ENCODE results near the gene APOL1. TPM values are rescaled to one million over a fixed set of nuclear protein-coding genes. Genes with fewer than 3 reads are reported as not detected.

Gene APOL1
- total and polyA plus RNA-seq, 2 of the 13 experiments (the other 11 are each of a cell fraction or from before 2014, with no cell fraction given), result 20.3 to 75.0 TPM

GRCh38 chr22:36239401-36240171 lies 13.3 kb upstream of the APOL1 start, which contains the start of gene APOL2 (continued):
- TF ChIP-seq NFE2L1 (CRISPR knock-in tag; IDR thresholded peaks at IDR 0.05; ENCODE audit: borderline replicate concordance), result no peak
- peak; percentile 76; the same call in 1 of the 2 replicates for TF ChIP-seq ZFY (CRISPR knock-in tag; IDR thresholded peaks at IDR 0.05)
- TF ChIP-seq ZBTB26 (CRISPR knock-in tag; IDR thresholded peaks at IDR 0.05; ENCODE audit: borderline replicate concordance), result peak; percentile 52; the same call in 1 of the 2 replicates
- no peak for TF ChIP-seq ZNF367 (CRISPR knock-in tag; IDR thresholded peaks at IDR 0.05; ENCODE audit: borderline replicate concordance)
- TF ChIP-seq FOSL2 (CRISPR knock-in tag; IDR thresholded peaks at IDR 0.05), result peak; percentile 82
- TF ChIP-seq ZNF646 (CRISPR knock-in tag; IDR thresholded peaks at IDR 0.05), result no peak
- 0 out of 2 replicates have a peak, but pooled peaks have one; percentile 42 for TF ChIP-seq SMAD3 (CRISPR knock-in tag; IDR thresholded peaks at IDR 0.05)
- TF ChIP-seq U2AF1 (optimal IDR thresholded peaks at IDR 0.05; ENCODE audit: low read depth, low read length), result no peak
- no peak for TF ChIP-seq RFX1 (IDR thresholded peaks at IDR 0.05)
- TF ChIP-seq ZNF205 (CRISPR knock-in tag; IDR thresholded peaks at IDR 0.05), result no peak
- TF ChIP-seq MEIS2 (CRISPR knock-in tag; IDR thresholded peaks at IDR 0.05), result no peak; the same call in 1 of the 2 replicates
- peak in 1 of 2 experiments; percentile 57; a peak in 1 of 4 replicates for TF ChIP-seq KLF16 (CRISPR knock-in tag; IDR thresholded peaks at IDR 0.05)
- no peak for TF ChIP-seq GLMP (CRISPR knock-in tag; IDR thresholded peaks at IDR 0.05; ENCODE audit: borderline replicate concordance)
- no peak for TF ChIP-seq ZNF10 (CRISPR knock-in tag; IDR thresholded peaks at IDR 0.05; ENCODE audit: borderline replicate concordance, low read depth)
- TF ChIP-seq U2AF2 (IDR thresholded peaks at IDR 0.05; ENCODE audit: low read depth, low read length), result no peak
- TF ChIP-seq RELA (CRISPR knock-in tag; IDR thresholded peaks at IDR 0.05), result no peak
- peak; percentile 49; the same call in 1 of the 2 replicates for TF ChIP-seq FOXC1 (CRISPR knock-in tag; IDR thresholded peaks at IDR 0.05; ENCODE audit: borderline replicate concordance)
- TF ChIP-seq CEBPB (IDR thresholded peaks at IDR 0.05; ENCODE audit: borderline replicate concordance, low read depth, low read length), result no peak
- peak; percentile 87 for TF ChIP-seq HDAC1 (CRISPR knock-in tag; IDR thresholded peaks at IDR 0.05)
- TF ChIP-seq ZNF292 (CRISPR knock-in tag; IDR thresholded peaks at IDR 0.05; ENCODE audit: borderline replicate concordance, low read depth), result peak; percentile 93; the same call in 1 of the 2 replicates
- TF ChIP-seq SALL2 (CRISPR knock-in tag; IDR thresholded peaks at IDR 0.05), result 0 out of 2 replicates have a peak, but pooled peaks have one; percentile 41
- peak; percentile 97; the same call in 2 of the 3 replicates for TF ChIP-seq MXI1 (IDR thresholded peaks at IDR 0.05; ENCODE audit: borderline replicate concordance, low read depth, low read length)
